HCT116 (cell line): ENCODE data around the gene TEDC1.

ENCODE experiments used
- ATF3 ChIP-seq: IDR thresholded peaks from 2 replicates; pipeline ENCODE4 v1.6.1; 2012
- CTCF ChIP-seq, 3 experiments: fragments of 200-600 bp in 1 of 3; sonication (generic) in 1 of 3; IDR thresholded peaks in 2 of 3; conservative IDR thresholded peaks in 1 of 3; 2 replicates each; pipeline ENCODE4 v1.5.1; 2012 to 2017; ENCODE audit warnings: low read depth in 2 of 3, low read length in 2 of 3, antibody characterized with exemption in 1 of 3, borderline replicate concordance in 1 of 3, control low read depth in 1 of 3, mild to moderate bottlenecking in 1 of 3, mixed read lengths in 1 of 3, mixed run types in 1 of 3, moderate library complexity in 1 of 3; ENCODE audit not compliant: insufficient read depth in 1 of 3
- EGR1 ChIP-seq: IDR thresholded peaks from 2 replicates; pipeline ENCODE4 v1.6.1; 2012; ENCODE audit warnings: low read depth
- EZH2 ChIP-seq: fragments of 200-600 bp; sonication (generic); IDR thresholded peaks from 2 replicates; pipeline ENCODE4 v1.6.1; 2017; ENCODE audit warnings: antibody characterized with exemption, mixed run types
- EZH2phosphoT487 ChIP-seq: fragments of 200-600 bp; IDR thresholded peaks from 2 replicates; pipeline ENCODE4 v1.6.1; 2018; ENCODE audit warnings: antibody characterized with exemption, borderline replicate concordance
- POLR2A ChIP-seq: IDR thresholded peaks from 2 replicates; pipeline ENCODE4 v1.7.0; 2011; ENCODE audit warnings: borderline replicate concordance; ENCODE audit not compliant: insufficient read depth, insufficient read length; ENCODE audit errors: extremely low read depth
- POLR2AphosphoS5 ChIP-seq: IDR thresholded peaks from 2 replicates; pipeline ENCODE4 v1.6.1; 2011; ENCODE audit warnings: mild to moderate bottlenecking, low read depth, low read length, moderate library complexity
- SP1 ChIP-seq: IDR thresholded peaks from 2 replicates; pipeline ENCODE4 v1.6.1; 2012; ENCODE audit warnings: low read depth
- SRF ChIP-seq: IDR thresholded peaks from 2 replicates; pipeline ENCODE4 v1.6.1; 2012; ENCODE audit warnings: low read depth
- TCF7L2 ChIP-seq: IDR thresholded peaks from 2 replicates; pipeline ENCODE4 v1.7.0; 2011; ENCODE audit warnings: borderline replicate concordance, inconsistent platforms; ENCODE audit not compliant: insufficient read depth, insufficient read length; ENCODE audit errors: extremely low read depth
- ZNF274 ChIP-seq: fragments of 200-500 bp; sonication (Bioruptor generic); IDR thresholded peaks from 2 replicates; pipeline ENCODE4 v1.6.1; 2014; ENCODE audit warnings: mild to moderate bottlenecking, low read depth, low read length, inconsistent platforms

- TF ChIP-seq CTCF (IDR thresholded peaks at IDR 0.05 in 2 of 3, conservative IDR thresholded peaks at IDR 0.05 in 1 of 3; ENCODE audit: borderline replicate concordance in 1 of 3, insufficient read depth in 1 of 3, low read depth in 2 of 3, low read length in 2 of 3) = no peak
- no peak for TF ChIP-seq POLR2AphosphoS5
- no peak for TF ChIP-seq TCF7L2
- TF ChIP-seq EZH2phosphoT487 = no peak
- no peak for TF ChIP-seq ATF3
- no peak for TF ChIP-seq SRF
- no peak for TF ChIP-seq EZH2
- TF ChIP-seq POLR2A = no peak
- no peak for TF ChIP-seq EGR1
- TF ChIP-seq ZNF274 = no peak
- no peak for TF ChIP-seq SP1
Measured at GRCh38 chr14:105458010-105458409, 33.0 kb upstream of the TEDC1 start.
